SK-N-SH treated with all-trans-retinoic acid at 6 μM for 48 hours (cell line): ENCODE results near the gene APOLD1.

ENCODE experiments used
- ESRRG ChIP-seq: fragments of 250-450 bp; sonication (Bioruptor Pico); IDR thresholded peaks from 2 replicates; pipeline ENCODE4 v1.6.1; 2021; ENCODE audit warnings: mild to moderate bottlenecking
- GLIS3 ChIP-seq: fragments of 250-450 bp; sonication (Bioruptor Pico); IDR thresholded peaks from 2 replicates; pipeline ENCODE4 v1.5.0; 2020; ENCODE audit warnings: mild to moderate bottlenecking, moderate library complexity
- PPARA ChIP-seq: fragments of 250-450 bp; sonication (Bioruptor Pico); IDR thresholded peaks from 2 replicates; pipeline ENCODE4 v1.5.0; 2020; ENCODE audit warnings: mild to moderate bottlenecking, borderline replicate concordance
- TCF4 ChIP-seq: fragments of 250-450 bp; sonication (Bioruptor Pico); IDR thresholded peaks from 2 replicates; pipeline ENCODE4 v1.8.0; 2021; ENCODE audit warnings: mild to moderate bottlenecking, moderate library complexity, borderline replicate concordance
- ZNF565 ChIP-seq: fragments of 450-650 bp; formaldehyde crosslinking; conservative IDR thresholded peaks from 2 replicates; pipeline ENCODE4 v1.5.0; 2020; ENCODE audit warnings: low read depth, mild to moderate bottlenecking, moderate library complexity
- ZNF70 ChIP-seq: fragments of 450-650 bp; formaldehyde crosslinking; IDR thresholded peaks from 2 replicates; pipeline ENCODE4 v1.5.0; 2020; ENCODE audit warnings: mild to moderate bottlenecking, moderate library complexity
- TF ChIP-seq, protein P1 (sequence below): fragments of 250-450 bp; sonication (Bioruptor Pico); IDR thresholded peaks from 2 replicates; pipeline ENCODE4 v1.5.0; 2020; ENCODE audit warnings: mild to moderate bottlenecking, moderate library complexity

Gene APOLD1

DNA sequence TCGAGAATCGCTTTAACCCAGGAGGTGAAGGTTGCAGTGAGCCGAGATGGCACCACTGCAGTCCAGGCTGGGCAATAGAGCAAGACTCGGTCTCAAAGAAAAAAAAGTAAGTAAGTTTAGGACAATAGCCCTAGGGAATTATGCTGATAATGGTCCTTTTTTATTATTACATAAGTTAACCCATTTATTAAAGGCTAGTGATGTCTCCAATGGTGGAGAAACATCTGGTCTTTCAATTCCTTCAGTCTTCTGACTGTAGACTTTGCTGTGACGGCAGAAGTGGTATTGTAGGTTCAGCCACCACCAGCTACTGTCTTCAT, 55.1 kb downstream of the APOLD1 start (continued):
- TF ChIP-seq, protein P1, sequence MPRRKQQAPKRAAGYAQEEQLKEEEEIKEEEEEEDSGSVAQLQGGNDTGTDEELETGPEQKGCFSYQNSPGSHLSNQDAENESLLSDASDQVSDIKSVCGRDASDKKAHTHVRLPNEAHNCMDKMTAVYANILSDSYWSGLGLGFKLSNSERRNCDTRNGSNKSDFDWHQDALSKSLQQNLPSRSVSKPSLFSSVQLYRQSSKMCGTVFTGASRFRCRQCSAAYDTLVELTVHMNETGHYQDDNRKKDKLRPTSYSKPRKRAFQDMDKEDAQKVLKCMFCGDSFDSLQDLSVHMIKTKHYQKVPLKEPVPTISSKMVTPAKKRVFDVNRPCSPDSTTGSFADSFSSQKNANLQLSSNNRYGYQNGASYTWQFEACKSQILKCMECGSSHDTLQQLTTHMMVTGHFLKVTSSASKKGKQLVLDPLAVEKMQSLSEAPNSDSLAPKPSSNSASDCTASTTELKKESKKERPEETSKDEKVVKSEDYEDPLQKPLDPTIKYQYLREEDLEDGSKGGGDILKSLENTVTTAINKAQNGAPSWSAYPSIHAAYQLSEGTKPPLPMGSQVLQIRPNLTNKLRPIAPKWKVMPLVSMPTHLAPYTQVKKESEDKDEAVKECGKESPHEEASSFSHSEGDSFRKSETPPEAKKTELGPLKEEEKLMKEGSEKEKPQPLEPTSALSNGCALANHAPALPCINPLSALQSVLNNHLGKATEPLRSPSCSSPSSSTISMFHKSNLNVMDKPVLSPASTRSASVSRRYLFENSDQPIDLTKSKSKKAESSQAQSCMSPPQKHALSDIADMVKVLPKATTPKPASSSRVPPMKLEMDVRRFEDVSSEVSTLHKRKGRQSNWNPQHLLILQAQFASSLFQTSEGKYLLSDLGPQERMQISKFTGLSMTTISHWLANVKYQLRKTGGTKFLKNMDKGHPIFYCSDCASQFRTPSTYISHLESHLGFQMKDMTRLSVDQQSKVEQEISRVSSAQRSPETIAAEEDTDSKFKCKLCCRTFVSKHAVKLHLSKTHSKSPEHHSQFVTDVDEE: no peak
- TF ChIP-seq TCF4 (CRISPR knock-in tag) (no peak), ESRRG (no peak), PPARA (no peak), ZNF565 (CRISPR knock-in tag) (no peak), GLIS3 (no peak), ZNF70 (no peak)
